ENCODE measurements around the gene GAGE12F.
"Not testable (repeated sequence)": the region's sequence is repeated elsewhere in the genome, so short reads cannot be mapped to it uniquely, and the experiment has no call there.

DNA sequence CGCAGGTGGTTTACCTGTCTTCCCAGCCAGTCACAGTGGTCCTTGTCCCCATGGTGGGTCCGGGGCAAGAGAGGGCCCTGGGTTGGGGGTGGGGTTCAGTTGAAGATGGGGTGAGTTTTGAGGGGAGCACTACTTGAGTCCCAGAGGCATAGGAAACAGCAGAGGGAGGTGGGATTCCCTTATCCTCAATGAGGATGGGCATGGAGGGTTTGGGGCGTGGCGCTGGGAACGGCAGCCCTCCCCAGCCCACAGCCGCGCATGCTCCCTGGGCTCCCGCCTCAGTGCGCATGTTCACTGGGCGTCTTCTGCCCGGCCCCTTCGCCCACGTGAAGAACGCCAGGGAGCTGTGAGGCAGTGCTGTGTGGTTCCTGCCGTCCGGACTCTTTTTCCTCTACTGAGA is 19.0 kb downstream of the GAGE12F start, which contains the start of gene GAGE12H:
- TF ChIP-seq, protein P1, sequence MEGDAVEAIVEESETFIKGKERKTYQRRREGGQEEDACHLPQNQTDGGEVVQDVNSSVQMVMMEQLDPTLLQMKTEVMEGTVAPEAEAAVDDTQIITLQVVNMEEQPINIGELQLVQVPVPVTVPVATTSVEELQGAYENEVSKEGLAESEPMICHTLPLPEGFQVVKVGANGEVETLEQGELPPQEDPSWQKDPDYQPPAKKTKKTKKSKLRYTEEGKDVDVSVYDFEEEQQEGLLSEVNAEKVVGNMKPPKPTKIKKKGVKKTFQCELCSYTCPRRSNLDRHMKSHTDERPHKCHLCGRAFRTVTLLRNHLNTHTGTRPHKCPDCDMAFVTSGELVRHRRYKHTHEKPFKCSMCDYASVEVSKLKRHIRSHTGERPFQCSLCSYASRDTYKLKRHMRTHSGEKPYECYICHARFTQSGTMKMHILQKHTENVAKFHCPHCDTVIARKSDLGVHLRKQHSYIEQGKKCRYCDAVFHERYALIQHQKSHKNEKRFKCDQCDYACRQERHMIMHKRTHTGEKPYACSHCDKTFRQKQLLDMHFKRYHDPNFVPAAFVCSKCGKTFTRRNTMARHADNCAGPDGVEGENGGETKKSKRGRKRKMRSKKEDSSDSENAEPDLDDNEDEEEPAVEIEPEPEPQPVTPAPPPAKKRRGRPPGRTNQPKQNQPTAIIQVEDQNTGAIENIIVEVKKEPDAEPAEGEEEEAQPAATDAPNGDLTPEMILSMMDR (IDR thresholded peaks at IDR 0.05; ENCODE audit: borderline replicate concordance, extremely low read depth, low read length, poor library complexity, severe bottlenecking): not testable (repeated sequence)
- not testable (repeated sequence) for TF ChIP-seq EZH2 (IDR thresholded peaks at IDR 0.05; ENCODE audit: borderline replicate concordance, low read depth, low read length, severe bottlenecking)

Measured in DND-41 (cell line).